T-cell (primary cell): Measurements from ENCODE around the gene SYNGR3. TPM values are rescaled to one million over a fixed set of nuclear protein-coding genes. Genes with fewer than 3 reads are reported as not detected.

Experiments
- ATAC-seq, 4 experiments: fragments of 200-7000 bp in 3 of 4; fragments of 150-1000 bp in 1 of 4; cut with Tn5 transposase; replicated peaks in 1 of 4; 1 replicate in 3 of 4; 2 replicates in 1 of 4; pipeline ENCODE4 v1.10.0; 2021; ENCODE audit warnings: moderate library complexity in 3 of 4, mild to moderate bottlenecking in 2 of 4, moderate number of reproducible peaks in 1 of 4
- CTCF ChIA-PET, 2 donors: fragments of 300-600 bp; sonication (Branson Sonifier 250); formaldehyde crosslinking; loops; one replicate each; lab custom pipeline; 2022; ENCODE audit warnings: antibody characterized with exemption in 2 of 2; lab: Charles Lee
- POLR2A ChIA-PET, 2 donors: fragments of 300-600 bp; sonication (Branson Sonifier 250); formaldehyde crosslinking; loops; one replicate each; lab custom pipeline; 2022; ENCODE audit warnings: antibody characterized with exemption in 2 of 2; lab: Charles Lee
- DNase-seq, 35 experiments: peaks; one replicate each; pipeline versions ENCODE4 v3.0.0 to v3.0.0-alpha.2; 2013 to 2023
- H3K27ac ChIP-seq: one replicate; pipeline ENCODE4 v1.5.1; 2013; ENCODE audit warnings: low read length
- H3K27me3 ChIP-seq, 2 experiments: replicated peaks in 1 of 2; 1 replicate in 1 of 2; 2 replicates in 1 of 2; pipeline versions ENCODE4 v1.6.1 to v1.7.0; 2013; ENCODE audit warnings: low read length in 1 of 2, mixed read lengths in 1 of 2; ENCODE audit not compliant: control insufficient read depth in 2 of 2, insufficient read depth in 2 of 2; ENCODE audit errors: extremely low read depth in 1 of 2
- H3K36me3 ChIP-seq, 2 donors: 1 replicate in 1 of 2; 2 replicates in 1 of 2; pipeline versions ENCODE4 v1.6.1 to v1.7.0; 2013; ENCODE audit warnings: low read length in 1 of 2; ENCODE audit not compliant: control insufficient read depth in 2 of 2, insufficient read depth in 1 of 2; ENCODE audit errors: extremely low read depth in 1 of 2
- H3K4me1 ChIP-seq, 2 experiments: 1 replicate in 1 of 2; 2 replicates in 1 of 2; pipeline versions ENCODE4 v1.6.1 to v1.7.0; 2013; ENCODE audit warnings: low read length in 2 of 2, mixed read lengths in 1 of 2; ENCODE audit not compliant: insufficient read depth in 2 of 2, control insufficient read depth in 1 of 2; ENCODE audit errors: extremely low read depth in 1 of 2
- H3K4me3 ChIP-seq, 2 donors: 1 replicate in 1 of 2; 2 replicates in 1 of 2; pipeline versions ENCODE4 v1.5.1 to v1.7.0; 2013; ENCODE audit warnings: mild to moderate bottlenecking in 2 of 2, low read length in 1 of 2, moderate library complexity in 1 of 2; ENCODE audit not compliant: control insufficient read depth in 1 of 2; ENCODE audit errors: extremely low read depth in 1 of 2
- H3K9me3 ChIP-seq: 2 replicates; pipeline ENCODE4 v1.7.0; 2013
- H3K27ac Mint-ChIP-seq, 2 donors: one replicate each; pipeline ENCODE4 v1.8.0; 2020 to 2021; ENCODE audit warnings: mild to moderate bottlenecking in 2 of 2, mixed read lengths in 2 of 2
- H3K27me3 Mint-ChIP-seq, 2 donors: one replicate each; pipeline ENCODE4 v1.8.0; 2021 to 2022; ENCODE audit warnings: mixed read lengths in 2 of 2
- H3K36me3 Mint-ChIP-seq: one replicate; pipeline ENCODE4 v1.8.0; 2021; ENCODE audit warnings: mixed read lengths
- H3K4me1 Mint-ChIP-seq, 3 donors: one replicate each; pipeline ENCODE4 v1.8.0; 2020 to 2022; ENCODE audit warnings: mixed read lengths in 3 of 3, mild to moderate bottlenecking in 1 of 3
- H3K4me3 Mint-ChIP-seq, 3 donors: one replicate each; pipeline ENCODE4 v1.8.0; 2020 to 2022; ENCODE audit warnings: mild to moderate bottlenecking in 3 of 3, mixed read lengths in 3 of 3, moderate library complexity in 3 of 3
- H3K9me3 Mint-ChIP-seq, 3 donors: one replicate each; pipeline ENCODE4 v1.8.0; 2020 to 2022; ENCODE audit warnings: mixed read lengths in 3 of 3
- WGBS: methylation state at CpG from one replicate; pipeline ENCODE4 v1.1.5; 2013; ENCODE audit warnings: missing lambda C conversion rate; ENCODE audit not compliant: insufficient coverage; 5-methylcytosine and 5-hydroxymethylcytosine counted together
- total RNA-seq, 35 experiments: library from RNA in 6 of 35; stranded (reverse) in 6 of 35; fragments of 120-200 nt in 1 of 35; gene quantifications; one replicate each; pipeline versions ENCODE4 v1.2.1 to v1.2.4 and lab custom pipeline; 2013 to 2026

Gene SYNGR3
- total RNA-seq, 5 donors from 2014 or later (not counting 1 experiment from before 2014, with no cell fraction given), result 1.1 to 5.7 (median 1.7) TPM

- Mint-ChIP-seq H3K27ac (no peak overlapping the region), H3K9me3 (no peaks in the 10 kb centered on the region), H3K36me3 (peaks cover 8% of the 10 kb centered on the region), H3K4me1 (peaks cover 41 to 52% (median 42%) of the 10 kb centered on the region in 3 donors), H3K27me3 (no peaks in the 10 kb centered on the region), H3K4me3 (peak overlapping the region in 1 of 3 donors; percentile 58)
- Histone ChIP-seq H3K4me3 (no peak overlapping the region), H3K4me1 (peaks cover 19 to 68% of the 10 kb centered on the region in 2 experiments), H3K9me3 (no peaks in the 10 kb centered on the region), H3K27me3 (no peaks in the 10 kb centered on the region), H3K36me3 (peaks cover 21 to 32% of the 10 kb centered on the region in 2 donors), H3K27ac (no peak overlapping the region)
- DNase-seq (no peak), ATAC-seq (no peak)
- ChIA-PET CTCF (interaction anchor here in 1 of 2 donors (0.6 kb wide), 1 partner anchor 127 kb away, joined by 4 read pairs; no protein-coding TSS in a partner anchor), POLR2A (no interaction called here)
- 86% methylated on average over 21 of the region's 21 CpGs for WGBS
Observed at GRCh38 chr16:2005646-2006045, 15.9 kb downstream of the SYNGR3 start.

DNA sequence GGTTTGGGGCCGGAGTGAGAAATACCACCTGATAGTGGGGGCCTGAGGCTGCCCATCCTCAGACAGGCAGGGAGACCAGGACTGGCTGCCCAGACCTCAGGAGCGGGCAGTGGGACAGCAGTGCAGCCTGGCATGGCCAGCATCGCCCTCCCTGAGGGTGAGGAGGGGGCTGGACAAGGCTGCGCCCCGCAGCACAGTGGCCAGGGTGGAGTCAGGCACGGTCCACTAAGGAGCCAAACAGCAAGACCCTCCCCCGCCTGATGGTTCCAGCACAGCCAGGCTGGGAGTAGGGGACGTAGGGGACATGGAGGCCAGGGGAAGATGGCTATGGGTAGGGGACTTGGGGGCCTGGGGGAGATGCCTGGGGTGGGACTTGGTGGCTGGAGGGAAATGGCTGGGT, 16.5 kb downstream of the SYNGR3 start:
- Mint-ChIP-seq H3K27ac (no peak overlapping the region), H3K4me1 (peaks cover 41 to 52% (median 42%) of the 10 kb centered on the region in 3 donors), H3K9me3 (no peaks in the 10 kb centered on the region), H3K27me3 (no peaks in the 10 kb centered on the region), H3K4me3 (peak overlapping the region in 2 of 3 donors; percentile 9 to 58), H3K36me3 (peaks cover 5% of the 10 kb centered on the region)
- ATAC-seq, result no peak
- CTCF ChIA-PET, result no interaction called here
- Histone ChIP-seq H3K4me3 (no peak overlapping the region), H3K4me1 (peaks cover 19 to 70% of the 10 kb centered on the region in 2 experiments), H3K9me3 (no peaks in the 10 kb centered on the region), H3K27ac (no peak overlapping the region), H3K27me3 (no peaks in the 10 kb centered on the region), H3K36me3 (peaks cover 19 to 26% of the 10 kb centered on the region in 2 donors)
- 97% methylated on average over 7 of the region's 8 CpGs for WGBS
- POLR2A ChIA-PET, result no interaction called here
- DNase-seq, result no peak

- peaks cover 12 to 17% of the 10 kb centered on the region in 2 donors for H3K36me3 ChIP-seq
- ATAC-seq (no peak), DNase-seq (no peak)
- H3K9me3 Mint-ChIP-seq, result no peaks in the 10 kb centered on the region
- H3K27ac Mint-ChIP-seq, result peak overlapping the region; percentile 44 to 88
- POLR2A ChIA-PET, result no interaction called here
- no peaks in the 10 kb centered on the region for H3K27me3 ChIP-seq
- H3K27ac ChIP-seq, result peak overlapping the region; percentile 53
- peaks cover 19 to 70% of the 10 kb centered on the region in 2 experiments for H3K4me1 ChIP-seq
- H3K4me3 Mint-ChIP-seq, result peak overlapping the region; percentile 82 to 87 (median 84)
- peaks cover 41 to 52% (median 42%) of the 10 kb centered on the region in 3 donors for H3K4me1 Mint-ChIP-seq
- 83% methylated on average over 12 of the region's 16 CpGs for WGBS
- H3K4me3 ChIP-seq, result peak overlapping the region in 1 of 2 donors; percentile 1
- H3K27me3 Mint-ChIP-seq, result no peaks in the 10 kb centered on the region
- peaks cover 3% of the 10 kb centered on the region for H3K36me3 Mint-ChIP-seq
- H3K9me3 ChIP-seq, result no peaks in the 10 kb centered on the region
- CTCF ChIA-PET, result no interaction called here
Observed at GRCh38 chr16:2007081-2007836, 17.5 kb downstream of the SYNGR3 start.

- Mint-ChIP-seq H3K36me3 (no peaks in the 10 kb centered on the region), H3K4me3 (peak overlapping the region; percentile 82 to 87 (median 84)), H3K4me1 (peaks cover 41 to 52% (median 42%) of the 10 kb centered on the region in 3 donors), H3K27me3 (no peaks in the 10 kb centered on the region), H3K9me3 (no peaks in the 10 kb centered on the region), H3K27ac (peak overlapping the region; percentile 76 to 88)
- ATAC-seq (no peak), DNase-seq (peak in 4 of 35 experiments; percentile 12 to 39 (median 26))
- no peaks in the 10 kb centered on the region for H3K9me3 ChIP-seq
- H3K36me3 ChIP-seq, result peaks cover 8 to 9% of the 10 kb centered on the region in 2 donors
- H3K4me3 ChIP-seq, result peak overlapping the region; percentile 1 to 70
- H3K27me3 ChIP-seq, result no peaks in the 10 kb centered on the region
- ChIA-PET CTCF (interaction anchor here in 1 of 2 donors (0.6 to 1.3 kb wide), 2 partner anchors 16 to 143 kb away, joined by 3 to 6 read pairs; no protein-coding TSS in a partner anchor), POLR2A (no interaction called here)
- 9% methylated on average over 15 of the region's 15 CpGs for WGBS
- peak overlapping the region; percentile 53 for H3K27ac ChIP-seq
- peaks cover 19 to 68% of the 10 kb centered on the region in 2 experiments for H3K4me1 ChIP-seq
Observed at GRCh38 chr16:2008009-2008526, 18.3 kb downstream of the SYNGR3 start.

GRCh38 chr16:2008631-2009163, 18.9 kb downstream of the SYNGR3 start:
- Histone ChIP-seq H3K9me3 (no peaks in the 10 kb centered on the region), H3K27ac (peak overlapping the region; percentile 53), H3K27me3 (no peaks in the 10 kb centered on the region), H3K4me1 (peaks cover 19 to 62% of the 10 kb centered on the region in 2 experiments), H3K36me3 (peaks cover 3 to 5% of the 10 kb centered on the region in 2 donors), H3K4me3 (peak overlapping the region; percentile 59 to 70)
- H3K9me3 Mint-ChIP-seq, result no peaks in the 10 kb centered on the region
- H3K4me1 Mint-ChIP-seq, result peaks cover 41 to 52% (median 42%) of the 10 kb centered on the region in 3 donors
- peak overlapping the region; percentile 82 to 87 (median 84) for H3K4me3 Mint-ChIP-seq
- H3K36me3 Mint-ChIP-seq, result no peaks in the 10 kb centered on the region
- DNase-seq (peak in 2 of 35 experiments; percentile 17 to 44), ATAC-seq (no peak)
- ChIA-PET CTCF (interaction anchor here in 1 of 2 donors (0.6 to 1.3 kb wide), 2 partner anchors 16 to 144 kb away, joined by 3 to 6 read pairs; no protein-coding TSS in a partner anchor), POLR2A (interaction anchor here in 1 of 2 donors (0.6 kb wide), 1 partner anchor 147 kb away, joined by 3 read pairs; the partner anchor contains the start of gene TRAF7)
- H3K27ac Mint-ChIP-seq, result peak overlapping the region; percentile 76 to 88
- no peaks in the 10 kb centered on the region for H3K27me3 Mint-ChIP-seq
- WGBS, result 2% methylated on average over 13 of the region's 23 CpGs
